ENCODE data around the gene SLC9A9.

Gene SLC9A9

DNA sequence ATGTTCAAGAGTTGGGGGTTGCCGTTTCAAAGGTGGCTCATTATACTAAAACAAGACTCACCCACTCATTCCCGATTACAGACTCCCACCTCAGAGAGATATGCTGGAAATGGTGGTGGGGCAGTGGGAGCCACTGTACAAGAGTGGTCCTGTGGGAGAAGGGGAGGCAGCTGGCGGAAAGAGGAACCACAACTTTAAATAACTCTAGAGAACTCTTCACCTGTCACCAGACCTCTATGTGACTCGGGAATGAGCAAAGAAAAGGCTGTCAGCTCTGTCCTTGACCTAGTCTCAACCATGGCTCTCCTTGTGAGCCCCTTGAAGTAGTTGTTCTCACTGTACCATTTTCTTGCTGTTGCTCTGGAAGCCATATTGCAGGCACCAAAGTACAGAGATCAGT, 434.9 kb downstream of the SLC9A9 start:
- no peak for DNase-seq (ENCODE audit: low spot score)

DNA sequence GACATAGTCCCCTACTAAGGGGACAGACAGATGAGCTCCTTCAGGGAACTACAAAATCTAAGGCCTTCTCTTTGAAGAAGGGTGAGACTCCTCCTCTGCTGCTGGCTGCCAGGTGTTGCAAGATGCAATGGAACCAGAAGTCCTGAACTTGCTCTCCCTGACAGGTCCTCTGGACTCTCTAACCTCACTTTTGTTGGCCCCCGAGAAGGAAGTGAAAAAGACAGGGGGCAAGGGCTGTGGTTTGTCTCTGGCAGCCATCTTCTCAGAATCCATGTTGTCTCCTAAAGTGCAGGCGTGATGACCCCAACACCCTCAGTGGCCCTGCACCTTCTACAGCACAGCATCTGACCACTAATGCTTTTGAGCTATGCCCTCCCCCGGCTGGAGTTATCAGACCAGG, 436.2 kb downstream of the SLC9A9 start:
- DNase-seq (ENCODE audit: low spot score): no peak

DNA sequence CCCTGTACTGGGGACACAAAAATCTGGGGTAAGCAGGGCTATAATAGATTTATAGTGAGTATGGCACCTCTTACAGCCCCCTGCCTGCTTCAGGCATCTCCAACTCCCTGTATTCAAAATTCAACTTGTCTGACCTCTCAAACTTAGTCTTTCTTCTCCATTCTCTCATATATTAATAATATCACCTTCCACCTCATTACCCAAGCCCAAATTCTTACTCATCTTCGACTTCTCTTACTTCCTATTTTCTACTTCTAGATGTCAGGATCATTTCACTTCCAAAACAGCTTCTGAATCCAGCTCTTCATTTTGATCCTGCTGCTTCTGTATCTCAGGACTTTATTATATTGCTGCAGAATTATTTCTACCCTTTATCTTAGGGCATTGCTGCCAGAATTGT, 438.0 kb downstream of the SLC9A9 start:
- DNase-seq (ENCODE audit: low spot score): no peak

DNA sequence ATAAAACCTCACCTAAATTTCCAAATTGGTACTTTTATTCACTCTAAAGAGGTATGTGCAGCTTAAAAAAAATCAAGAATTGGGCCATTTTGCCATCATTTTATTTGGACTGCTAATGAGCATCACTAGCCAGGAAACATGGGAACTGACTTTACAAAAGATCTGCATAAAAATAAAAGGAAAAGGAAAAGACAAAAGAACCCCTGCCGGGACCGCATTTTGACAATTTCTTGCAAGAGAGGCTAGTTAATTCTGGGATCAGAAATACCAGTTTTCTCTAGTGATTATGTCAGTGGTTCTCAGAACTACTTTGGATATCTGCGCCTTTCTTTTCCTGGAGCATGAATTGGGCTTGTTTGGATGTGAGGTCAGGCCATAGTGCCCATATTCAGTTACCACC, 439.5 kb downstream of the SLC9A9 start:
- no peak for DNase-seq (ENCODE audit: low spot score)

DNA sequence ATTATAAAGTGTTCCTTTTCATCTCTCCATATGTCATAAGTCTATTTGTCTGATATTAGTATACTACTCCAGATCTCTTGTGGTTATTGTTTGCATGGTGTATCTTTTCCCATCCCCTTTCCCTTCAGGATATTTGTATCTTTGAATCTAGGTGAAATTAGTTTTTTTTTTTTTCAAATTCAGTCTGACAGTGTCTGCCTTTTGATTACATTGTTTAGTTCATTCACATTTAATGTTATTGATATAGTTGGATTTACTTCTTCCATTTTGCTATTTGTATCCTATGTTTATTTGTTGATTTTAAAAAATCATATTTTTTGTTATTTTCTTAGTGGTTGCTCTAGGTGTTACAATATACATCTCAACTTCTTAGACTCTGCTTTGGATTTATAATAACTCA, 445.7 kb downstream of the SLC9A9 start:
- no peak for DNase-seq (ENCODE audit: low spot score)

DNA sequence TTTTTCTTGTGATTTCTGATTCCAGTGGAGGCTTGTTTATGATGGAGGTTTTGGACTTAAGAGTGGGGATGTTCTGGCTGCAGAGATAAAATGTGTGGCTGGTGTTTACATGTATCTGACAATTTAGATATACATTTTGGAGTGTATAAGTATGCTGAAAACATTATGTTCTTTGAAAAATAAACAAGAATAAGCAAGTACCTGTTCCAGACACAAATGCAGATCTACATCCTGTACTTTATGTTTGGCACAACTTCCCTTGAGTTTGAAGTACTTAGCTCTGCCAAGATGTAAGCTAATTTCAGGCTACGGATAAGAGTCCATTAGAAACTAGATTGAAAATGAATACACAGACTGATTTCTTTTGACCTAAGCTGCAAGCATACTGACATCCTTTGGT, 451.5 kb downstream of the SLC9A9 start:
- DNase-seq (ENCODE audit: low spot score): no peak

DNA sequence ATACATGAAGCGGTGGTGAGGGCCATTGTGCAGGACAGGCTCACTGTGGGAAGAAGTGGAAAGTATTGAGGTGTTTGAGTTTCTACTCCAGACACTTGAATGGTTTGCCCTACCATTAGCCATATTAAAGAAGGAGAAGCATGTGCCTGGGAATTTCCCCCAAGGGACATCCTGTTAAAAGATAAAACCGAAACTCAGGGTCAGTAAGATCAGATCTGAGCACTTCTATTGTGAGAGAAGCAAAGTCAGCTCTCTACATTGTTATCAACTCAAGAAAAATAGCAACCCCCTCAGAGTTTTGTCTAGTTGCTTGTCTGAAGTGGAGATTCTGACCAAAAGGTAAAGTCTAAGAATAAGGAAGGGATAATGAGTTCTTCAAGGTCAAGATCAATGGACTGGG, 458.9 kb downstream of the SLC9A9 start:
- no peak for DNase-seq (ENCODE audit: low spot score)

DNA sequence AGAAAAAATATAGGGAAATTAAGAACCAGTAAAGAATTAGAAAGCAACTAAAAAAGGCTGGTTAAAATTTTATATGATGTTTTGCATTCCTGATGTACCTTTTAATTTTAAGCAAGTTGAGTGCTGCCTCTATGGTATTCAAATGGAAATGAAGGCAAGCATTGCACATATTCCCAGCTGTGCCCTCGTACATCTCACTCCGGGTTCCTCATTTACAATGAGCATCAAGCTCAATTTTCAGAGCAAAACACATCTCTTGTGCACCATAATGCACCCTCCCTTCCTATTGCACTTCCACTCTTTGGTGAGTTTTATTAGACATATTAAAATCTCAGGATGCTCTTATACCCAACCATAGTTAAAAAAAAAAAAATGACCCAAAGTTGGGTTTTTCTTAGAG, 460.8 kb downstream of the SLC9A9 start:
- DNase-seq (ENCODE audit: low spot score): no peak

DNA sequence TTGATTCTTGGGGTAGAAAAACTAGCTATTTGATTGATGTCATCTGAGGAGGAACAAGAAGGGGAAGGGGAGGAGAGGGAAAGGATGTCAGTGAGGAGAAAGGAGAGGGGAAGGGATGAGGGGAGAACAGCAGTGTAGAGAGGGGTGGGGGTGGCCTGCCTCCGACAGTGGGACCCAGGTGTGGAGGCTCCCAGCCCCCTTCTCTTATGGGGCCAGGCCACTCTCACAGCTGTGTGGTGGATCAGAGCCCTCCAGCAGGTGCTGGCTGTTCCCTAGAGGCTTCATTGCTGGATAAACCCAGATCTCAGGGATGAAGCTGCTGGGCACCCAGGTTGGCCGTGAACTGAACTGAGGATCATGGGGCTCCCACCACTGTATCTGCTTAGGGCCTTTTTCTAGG, 464.2 kb downstream of the SLC9A9 start:
- no peak for DNase-seq (ENCODE audit: low spot score)

DNA sequence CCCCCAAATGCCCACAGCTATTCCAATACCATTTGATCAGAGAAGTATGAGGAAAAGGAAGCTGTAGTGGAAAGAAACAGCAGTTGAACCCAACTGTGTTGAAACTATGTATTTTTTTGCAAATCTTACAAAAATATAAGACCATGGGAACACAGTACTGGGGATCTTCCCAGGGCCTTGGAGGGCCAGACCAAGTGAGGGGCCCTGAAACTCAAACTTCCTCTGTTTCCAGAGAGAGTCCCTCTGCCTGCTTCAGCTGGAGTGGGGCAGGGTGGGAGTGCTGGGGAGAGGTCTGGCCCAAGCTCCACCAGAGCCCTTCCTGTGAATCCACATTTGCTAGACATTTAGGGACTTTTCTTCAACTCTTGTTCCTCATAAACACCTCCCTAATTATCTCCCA, 464.8 kb downstream of the SLC9A9 start:
- no peak for DNase-seq (ENCODE audit: low spot score)

DNA sequence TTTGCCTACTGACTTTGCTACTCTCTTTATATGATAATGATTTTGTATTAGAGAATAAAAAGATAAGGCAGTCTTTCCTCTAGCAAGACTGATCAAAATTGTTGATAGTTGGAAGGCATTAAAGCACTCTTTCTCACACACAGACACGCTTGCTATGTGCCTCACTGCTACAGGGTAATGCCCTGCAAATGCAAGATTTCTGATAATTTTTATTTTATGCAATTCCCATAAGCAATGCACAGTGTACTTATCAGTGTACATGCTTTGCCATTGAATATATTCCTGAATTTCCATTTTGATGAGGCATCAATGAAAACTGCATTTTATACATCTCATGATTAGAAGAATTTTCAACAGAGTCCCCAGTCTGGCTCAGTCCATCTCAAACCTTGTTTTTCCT, 465.5 kb downstream of the SLC9A9 start:
- DNase-seq (ENCODE audit: low spot score): no peak

DNA sequence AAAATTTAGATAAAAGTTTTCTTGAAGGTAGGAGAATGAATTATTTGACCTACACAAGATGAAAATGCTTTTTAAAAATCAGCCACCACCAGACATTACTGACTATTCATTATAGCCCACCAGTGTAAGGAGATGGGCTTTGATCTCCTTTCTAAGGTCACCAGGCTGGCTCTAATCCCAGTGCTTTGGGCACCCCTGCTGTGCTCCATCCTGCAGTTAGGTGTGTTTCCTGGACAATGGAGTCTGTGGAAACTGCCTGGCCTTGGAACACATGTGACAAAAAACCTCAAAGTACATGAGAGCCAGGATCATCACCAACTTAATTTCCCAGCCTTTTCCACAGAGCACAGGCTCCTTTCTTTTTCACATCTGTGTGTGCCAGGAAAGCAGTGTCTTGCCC, 467.8 kb downstream of the SLC9A9 start:
- DNase-seq (ENCODE audit: low spot score): no peak

DNA sequence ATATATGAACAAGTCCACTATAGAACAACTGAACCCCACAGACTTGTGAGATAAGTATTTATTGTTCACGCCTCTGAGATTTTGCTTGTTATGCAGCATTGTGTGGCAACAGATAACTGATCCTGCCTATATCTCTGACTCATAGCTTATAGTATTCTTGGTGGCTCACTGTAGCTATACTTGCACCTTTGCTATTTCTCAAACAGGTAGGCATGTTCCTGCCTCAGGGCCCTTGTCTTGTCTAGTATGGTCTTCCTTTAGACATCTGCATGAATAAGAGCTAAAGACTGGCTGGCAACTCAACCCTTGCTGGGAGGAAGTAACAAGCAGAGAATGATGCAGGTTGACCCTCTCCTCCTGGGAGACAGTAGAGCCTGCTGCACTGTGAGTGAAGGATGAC, 472.6 kb downstream of the SLC9A9 start:
- no peak for DNase-seq (ENCODE audit: low spot score)

DNA sequence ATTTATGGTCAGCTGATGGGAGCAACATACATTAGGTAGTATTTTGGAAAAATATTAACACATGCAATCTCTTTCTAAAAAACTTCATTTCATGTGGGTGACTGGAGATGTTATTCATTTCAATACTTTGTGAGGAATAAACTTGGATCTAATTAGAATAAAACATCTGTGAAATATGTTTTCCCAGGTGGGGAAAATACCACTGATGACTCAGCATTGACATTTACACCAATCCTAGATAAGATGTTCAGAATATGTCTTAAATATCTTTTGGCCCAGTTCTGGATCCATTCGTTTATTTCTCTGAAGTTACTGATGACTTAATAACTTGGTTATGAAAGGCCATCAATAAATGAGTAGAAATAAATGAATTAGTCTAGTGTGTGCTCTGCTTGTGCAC, 481.1 kb downstream of the SLC9A9 start:
- DNase-seq (ENCODE audit: low spot score): no peak

DNA sequence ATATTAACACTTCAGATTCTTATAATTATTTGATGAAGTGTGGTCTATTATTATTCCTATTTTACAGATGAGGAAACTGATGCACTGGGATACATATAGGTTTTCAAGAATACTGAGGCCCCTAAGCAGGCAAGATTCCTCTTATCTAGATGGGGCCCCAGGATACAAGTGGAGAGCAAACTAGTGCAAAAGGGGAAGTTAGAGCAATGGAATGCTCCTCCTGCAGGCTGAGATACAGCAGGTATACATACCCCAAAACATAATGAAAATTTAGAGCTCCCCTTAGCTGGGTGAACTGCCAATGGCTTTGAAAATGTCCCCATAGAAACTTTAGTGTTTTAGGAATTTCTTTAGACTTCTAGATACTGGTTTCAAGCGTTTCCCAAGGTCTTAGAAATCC, 481.6 kb downstream of the SLC9A9 start:
- no peak for DNase-seq (ENCODE audit: low spot score)

DNA sequence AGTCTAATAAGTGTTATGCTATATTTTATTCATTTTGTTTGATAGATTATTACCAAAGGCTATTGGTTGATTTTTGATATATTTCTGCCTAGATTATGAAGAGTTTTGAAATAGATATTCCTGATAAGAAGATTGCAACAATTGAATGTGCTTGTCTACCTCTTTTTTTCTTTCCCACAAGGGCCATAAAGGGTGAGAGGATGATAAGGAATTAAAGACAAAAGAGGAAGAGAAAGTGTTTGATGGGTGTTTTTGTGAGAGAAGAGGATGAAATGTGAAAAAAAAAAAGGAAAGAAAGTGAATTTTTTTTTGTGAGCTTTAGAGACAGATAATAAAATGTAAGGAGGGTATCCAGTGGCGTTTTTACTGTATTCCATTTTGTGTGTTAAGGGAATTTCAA, 484.3 kb downstream of the SLC9A9 start:
- DNase-seq (ENCODE audit: low spot score): no peak

DNA sequence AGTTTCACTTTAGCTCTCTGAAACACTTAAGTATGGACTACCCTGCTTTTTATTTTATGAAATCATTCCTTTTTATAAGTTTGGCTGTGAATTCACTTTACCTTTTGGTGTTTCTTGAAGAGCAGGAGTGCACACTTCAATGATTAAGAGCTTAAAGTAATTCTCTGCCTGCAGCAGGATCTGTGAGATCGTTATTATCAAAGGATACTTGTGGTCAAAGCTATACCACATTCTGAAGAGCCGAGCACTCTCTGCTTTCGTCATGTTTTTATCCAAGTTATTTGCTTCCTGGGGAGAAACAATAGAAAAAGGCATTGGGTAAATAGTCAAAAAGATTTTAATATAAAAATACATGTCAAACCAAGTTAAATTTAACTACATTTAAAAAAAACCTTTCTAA, 485.0 kb downstream of the SLC9A9 start:
- no peak for DNase-seq (ENCODE audit: low spot score)

DNA sequence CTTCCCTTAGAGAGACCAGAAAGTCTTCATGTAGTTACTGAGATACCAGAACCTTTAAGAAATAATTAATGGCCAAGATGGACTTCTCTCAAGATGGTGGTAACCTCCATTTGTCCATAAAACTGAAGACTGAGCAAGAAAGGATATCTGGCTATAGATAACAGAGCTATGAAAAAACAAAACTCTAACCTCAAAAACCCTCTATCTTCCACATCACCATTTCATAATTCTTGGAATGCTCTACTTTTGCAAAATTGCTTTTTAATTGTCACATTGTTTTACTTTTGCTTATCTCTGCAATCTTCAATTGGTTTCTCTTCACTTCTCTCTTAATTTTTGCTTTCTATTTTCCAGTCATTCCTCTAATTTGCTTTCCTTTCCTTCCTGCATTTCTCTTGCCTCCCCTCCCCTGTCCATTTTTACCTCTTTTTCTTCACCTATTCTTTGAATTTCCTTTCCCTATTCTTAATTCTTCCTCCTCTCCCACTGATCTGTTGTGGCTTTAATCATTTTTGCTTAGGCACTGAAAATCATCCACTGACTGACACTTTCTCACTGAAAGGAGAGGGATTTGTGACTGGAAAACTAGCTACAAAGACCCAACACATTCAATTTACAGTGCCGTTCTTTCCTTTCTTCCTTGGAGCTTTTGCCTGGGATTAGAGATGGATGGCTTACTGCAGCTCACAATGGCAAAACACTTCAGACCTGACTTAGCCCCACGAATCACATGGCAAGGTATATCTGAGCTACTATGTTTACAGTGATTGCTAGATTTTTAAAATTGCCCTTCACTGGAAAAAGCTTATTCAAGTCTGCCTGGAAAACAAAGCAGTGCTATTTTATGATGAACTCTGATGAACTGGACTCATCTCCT, 485.9 kb downstream of the SLC9A9 start:
- DNase-seq (ENCODE audit: low spot score): no peak

DNA sequence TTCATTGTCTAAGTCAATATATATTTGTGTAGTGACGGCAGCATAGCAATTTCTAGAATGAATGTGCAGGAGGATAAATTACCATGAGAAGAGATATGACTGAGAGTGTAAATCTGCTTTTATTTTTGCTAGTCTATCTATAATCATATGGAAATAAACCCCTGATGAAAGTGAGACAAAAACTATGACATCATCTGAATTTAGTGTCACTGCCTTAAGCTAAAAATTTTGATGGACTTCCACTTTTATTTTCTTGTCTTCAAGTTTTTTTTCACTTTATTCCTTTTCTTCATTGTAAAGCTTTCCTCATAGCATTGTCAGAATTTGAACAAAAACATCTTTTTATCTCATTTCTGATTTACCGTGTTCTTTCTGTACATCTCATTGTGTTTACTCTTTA, 486.7 kb downstream of the SLC9A9 start:
- DNase-seq (ENCODE audit: low spot score): no peak

DNA sequence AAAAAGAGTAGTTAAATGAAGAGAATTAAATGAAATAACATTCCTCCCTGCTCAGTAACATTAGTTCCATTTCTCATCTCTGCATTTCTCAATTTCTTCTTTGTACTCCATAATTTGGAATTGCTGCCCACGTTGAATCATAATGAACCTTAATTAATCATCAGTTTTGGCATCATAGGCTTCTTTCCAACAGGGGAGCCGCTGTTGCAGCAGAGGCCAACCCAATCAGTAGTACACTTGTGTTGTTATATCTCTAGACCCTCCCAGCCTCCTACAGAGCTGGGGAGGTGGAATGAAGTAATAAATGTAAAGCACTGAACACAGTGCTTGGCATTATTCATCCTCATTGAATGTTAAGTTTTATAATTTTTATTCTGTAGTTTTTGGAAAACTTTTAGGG, 488.0 kb downstream of the SLC9A9 start:
- DNase-seq (ENCODE audit: low spot score): no peak

DNA sequence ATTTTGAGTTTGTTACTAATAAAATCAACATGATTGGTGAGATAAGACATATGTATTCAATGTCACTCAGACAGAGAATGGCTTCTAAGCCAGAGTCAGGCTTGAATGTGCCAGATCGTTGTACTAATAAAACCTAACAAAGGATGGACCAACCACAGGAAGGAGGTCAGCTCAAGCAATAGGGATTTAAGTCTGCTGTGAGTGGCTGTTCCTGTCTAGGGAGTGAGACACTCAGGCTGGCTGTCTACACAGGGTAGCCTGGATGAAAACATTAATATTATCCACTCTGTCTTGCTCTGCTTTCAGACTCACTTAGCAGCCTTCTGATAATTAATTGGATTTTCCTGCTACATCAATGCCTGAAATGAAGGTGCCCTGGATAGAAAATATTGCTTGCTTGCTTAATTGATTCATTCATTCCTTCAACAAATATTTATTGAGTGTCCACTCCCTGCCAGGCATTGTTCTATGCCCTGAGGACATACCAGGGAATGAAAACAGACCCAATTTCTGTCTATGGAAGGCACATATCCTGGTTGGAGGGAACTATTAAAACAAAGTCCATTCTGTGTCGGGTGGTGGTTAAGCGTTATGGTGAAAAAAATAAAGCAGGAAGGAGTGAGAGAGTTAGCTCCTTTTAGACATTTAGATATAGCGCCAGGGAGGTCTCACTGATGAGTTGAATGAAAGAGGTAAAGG, 489.3 kb downstream of the SLC9A9 start:
- DNase-seq (ENCODE audit: low spot score): no peak

DNA sequence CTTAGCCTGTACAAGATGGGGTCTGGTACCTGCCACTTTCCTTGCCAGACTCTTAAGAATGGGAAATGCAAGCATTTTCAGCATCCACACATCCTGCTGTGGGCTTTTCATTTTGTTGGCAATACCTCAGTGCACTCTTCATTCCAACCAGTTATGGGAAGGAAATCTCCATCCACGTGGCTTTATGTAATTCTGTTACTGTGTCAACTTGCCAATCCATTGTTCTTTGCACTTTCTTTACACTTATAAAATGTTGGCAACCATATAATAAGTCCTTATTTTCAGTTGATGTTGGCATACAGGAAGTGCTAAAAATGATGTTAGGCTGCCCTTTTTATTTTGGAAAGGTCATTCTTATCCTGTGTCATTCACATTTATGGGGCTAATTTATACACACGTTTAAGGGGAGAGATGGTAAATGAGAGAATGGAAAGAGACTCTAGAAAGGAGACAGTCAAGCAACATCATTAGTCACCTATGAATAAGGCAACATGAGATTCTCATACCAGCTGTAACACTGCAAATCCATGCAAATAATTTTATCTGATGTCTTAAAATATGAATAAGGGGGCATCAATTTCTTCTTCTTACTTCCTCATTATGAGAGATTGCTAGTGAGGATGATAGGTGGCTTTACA, 490.0 kb downstream of the SLC9A9 start:
- no peak for DNase-seq (ENCODE audit: low spot score)

DNA sequence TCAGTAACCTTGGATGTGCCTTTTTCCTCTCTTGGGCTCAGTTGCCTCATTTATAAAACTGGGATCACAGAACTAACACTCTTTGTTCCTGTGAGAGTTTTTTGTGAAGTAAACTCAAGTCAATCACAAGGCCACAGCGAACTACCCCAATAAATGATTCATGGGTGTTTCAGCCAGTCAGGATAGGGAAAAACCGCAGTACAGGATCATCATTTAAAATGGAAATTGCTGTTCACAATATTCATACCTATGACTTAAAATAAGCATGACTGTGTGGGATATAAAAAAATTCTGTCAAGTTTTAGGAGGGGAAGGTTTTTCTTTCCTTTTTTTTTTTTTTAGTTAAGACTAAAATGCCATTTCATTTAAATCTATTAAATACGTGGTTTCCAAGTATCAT, 490.6 kb downstream of the SLC9A9 start:
- no peak for DNase-seq (ENCODE audit: low spot score)

Measured in activated CD4-positive, alpha-beta T cell treated with anti-CD3 and anti-CD28 coated beads, Interleukin-2, Interleukin-4, amounts not matched to agents 100 ng/mL and 50 ng/mL, durations not matched to agents 16 hours and 8 hours (primary cell).